Dedifferentiated amniotic fluid mesenchymal stem cell (primary cell): ENCODE measurements around the gene USP32.

Experiments used
- DNase-seq: peaks from one replicate; pipeline ENCODE4 v3.0.0-alpha.2; 2016; ENCODE audit errors: extremely low spot score

Gene USP32

GRCh38 chr17:60134396-60135150, 257.4 kb downstream of the USP32 start:
- DNase-seq = peak; percentile 39

DNA sequence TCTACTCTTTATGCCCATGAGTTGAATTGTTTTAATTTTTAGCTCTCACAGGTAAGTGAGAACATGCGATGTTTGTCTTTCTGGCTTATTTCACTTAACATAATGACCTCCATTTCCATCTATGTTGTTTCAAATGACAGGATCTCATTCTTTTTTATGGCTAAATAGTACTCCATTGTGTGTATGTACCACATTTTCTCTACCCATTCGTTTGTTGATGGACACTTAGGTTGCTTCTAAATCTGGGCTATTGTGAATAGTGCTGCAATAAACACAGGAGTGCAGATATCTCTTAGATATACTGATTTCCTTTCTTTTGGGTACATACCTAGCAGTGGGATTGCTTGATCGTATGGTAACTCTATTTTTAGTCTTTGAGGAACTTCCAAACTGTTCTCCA, 261.5 kb downstream of the USP32 start:
- no peak for DNase-seq

- DNase-seq = no peak
Observed at GRCh38 chr17:60129164-60129563, 262.8 kb downstream of the USP32 start.
